ENCODE data around the gene HDAC6. TPM values are rescaled to one million over a fixed set of nuclear protein-coding genes. Genes with fewer than 3 reads are reported as not detected.

HDAC6 gene
- total RNA-seq, 4 donors from 2014 or later = 25.0 to 160 (median 123) TPM

DNA sequence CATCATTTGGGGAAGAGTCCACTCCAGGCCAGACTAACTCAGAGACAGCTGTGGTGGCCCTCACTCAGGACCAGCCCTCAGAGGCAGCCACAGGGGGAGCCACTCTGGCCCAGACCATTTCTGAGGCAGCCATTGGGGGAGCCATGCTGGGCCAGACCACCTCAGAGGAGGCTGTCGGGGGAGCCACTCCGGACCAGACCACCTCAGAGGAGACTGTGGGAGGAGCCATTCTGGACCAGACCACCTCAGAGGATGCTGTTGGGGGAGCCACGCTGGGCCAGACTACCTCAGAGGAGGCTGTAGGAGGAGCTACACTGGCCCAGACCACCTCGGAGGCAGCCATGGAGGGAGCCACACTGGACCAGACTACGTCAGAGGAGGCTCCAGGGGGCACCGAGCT, 21.2 kb downstream of the HDAC6 start:
- intact Hi-C loops (cut with DNase I; ENCODE audit: low total_unique reads) = no loop called here
- H3K36me3 ChIP-seq = no peaks in the 10 kb centered on the region
- H3K9me3 ChIP-seq = no peaks in the 10 kb centered on the region
- no peaks in the 10 kb centered on the region for H3K4me1 ChIP-seq
- no peak overlapping the region for H3K4me3 ChIP-seq
- TF ChIP-seq, protein P1, sequence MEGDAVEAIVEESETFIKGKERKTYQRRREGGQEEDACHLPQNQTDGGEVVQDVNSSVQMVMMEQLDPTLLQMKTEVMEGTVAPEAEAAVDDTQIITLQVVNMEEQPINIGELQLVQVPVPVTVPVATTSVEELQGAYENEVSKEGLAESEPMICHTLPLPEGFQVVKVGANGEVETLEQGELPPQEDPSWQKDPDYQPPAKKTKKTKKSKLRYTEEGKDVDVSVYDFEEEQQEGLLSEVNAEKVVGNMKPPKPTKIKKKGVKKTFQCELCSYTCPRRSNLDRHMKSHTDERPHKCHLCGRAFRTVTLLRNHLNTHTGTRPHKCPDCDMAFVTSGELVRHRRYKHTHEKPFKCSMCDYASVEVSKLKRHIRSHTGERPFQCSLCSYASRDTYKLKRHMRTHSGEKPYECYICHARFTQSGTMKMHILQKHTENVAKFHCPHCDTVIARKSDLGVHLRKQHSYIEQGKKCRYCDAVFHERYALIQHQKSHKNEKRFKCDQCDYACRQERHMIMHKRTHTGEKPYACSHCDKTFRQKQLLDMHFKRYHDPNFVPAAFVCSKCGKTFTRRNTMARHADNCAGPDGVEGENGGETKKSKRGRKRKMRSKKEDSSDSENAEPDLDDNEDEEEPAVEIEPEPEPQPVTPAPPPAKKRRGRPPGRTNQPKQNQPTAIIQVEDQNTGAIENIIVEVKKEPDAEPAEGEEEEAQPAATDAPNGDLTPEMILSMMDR (IDR thresholded peaks at IDR 0.05) = no peak
- no peak for TF ChIP-seq POLR2A (IDR thresholded peaks at IDR 0.05)
- H3K27ac ChIP-seq = no peak overlapping the region
- DNase-seq = no peak
- no peaks in the 10 kb centered on the region for H3K27me3 ChIP-seq

DNA sequence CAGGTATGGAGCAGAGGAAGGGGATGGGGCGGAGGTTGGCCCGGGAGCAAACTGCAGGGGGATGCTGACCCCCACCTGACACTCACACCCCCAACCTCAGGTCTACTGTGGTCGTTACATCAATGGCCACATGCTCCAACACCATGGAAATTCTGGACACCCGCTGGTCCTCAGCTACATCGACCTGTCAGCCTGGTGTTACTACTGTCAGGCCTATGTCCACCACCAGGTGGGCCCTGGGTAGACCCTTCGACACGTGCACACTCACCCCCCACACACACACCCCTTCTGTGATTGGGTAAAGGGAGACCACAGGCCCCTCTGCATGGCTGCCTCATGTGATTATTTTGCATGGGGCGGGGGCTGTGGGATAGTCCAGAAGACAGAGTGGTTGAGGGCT, 22.2 kb downstream of the HDAC6 start:
- intact Hi-C loops (cut with DNase I; ENCODE audit: low total_unique reads) = no loop called here
- H3K4me3 ChIP-seq = no peak overlapping the region
- TF ChIP-seq POLR2A (IDR thresholded peaks at IDR 0.05) = no peak
- TF ChIP-seq, protein P1 (IDR thresholded peaks at IDR 0.05) = no peak
- DNase-seq = no peak
- no peaks in the 10 kb centered on the region for H3K36me3 ChIP-seq
- no peaks in the 10 kb centered on the region for H3K9me3 ChIP-seq
- no peak overlapping the region for H3K27ac ChIP-seq
- H3K4me1 ChIP-seq = no peaks in the 10 kb centered on the region
- H3K27me3 ChIP-seq = no peaks in the 10 kb centered on the region

DNA sequence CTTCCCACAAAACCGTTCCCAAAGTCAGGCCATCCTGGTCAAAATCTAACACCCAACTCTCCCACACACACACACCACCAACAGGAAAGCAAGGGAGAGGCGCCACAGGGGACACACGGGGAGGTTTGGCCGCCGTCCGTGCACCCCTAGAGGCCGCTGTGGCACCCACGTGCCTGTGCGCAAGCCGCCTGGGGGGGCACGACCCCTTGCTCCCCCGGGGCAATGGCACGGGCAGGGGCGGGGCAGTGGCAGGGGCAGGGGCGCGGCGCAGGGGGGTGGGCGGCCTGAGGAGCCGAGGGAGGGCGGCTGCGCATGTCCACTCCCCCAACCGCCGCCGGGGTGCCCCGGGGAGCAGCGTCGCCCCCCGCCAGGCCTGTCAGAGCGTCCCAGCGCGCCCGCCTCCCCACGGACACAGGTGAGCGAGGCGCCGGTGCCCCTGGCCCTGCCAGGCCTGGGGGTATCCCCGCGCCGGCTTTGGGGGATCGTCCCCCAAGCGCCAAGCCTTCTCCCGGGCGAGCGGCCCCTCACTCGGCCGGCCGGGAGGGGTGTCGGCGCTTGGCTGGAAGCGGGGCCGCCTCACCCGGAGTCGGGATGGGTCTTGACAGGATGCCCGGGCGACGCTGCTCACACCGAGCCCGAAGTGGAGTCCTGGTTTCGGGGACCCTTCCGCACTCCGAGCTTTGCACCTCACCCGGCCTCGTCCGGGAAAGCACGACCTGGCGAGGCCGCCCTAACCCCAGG, 24.4 kb downstream of the HDAC6 start, which contains the start of gene ERAS:
Gene ERAS (plus strand): TSS at position 379 of the 741 bp plus-strand sequence. CDS start 2,611 bp downstream, outside the sequence.
- Histone ChIP-seq H3K9me3 (no peaks in the 10 kb centered on the region), H3K27me3 (no peaks in the 10 kb centered on the region), H3K36me3 (no peaks in the 10 kb centered on the region), H3K4me3 (no peak within 1 kb of the TSS), H3K4me1 (no peaks in the 10 kb centered on the region), H3K27ac (no peak within 1 kb of the TSS)
- intact Hi-C loops (cut with DNase I; ENCODE audit: low total_unique reads) = no loop called here
- DNase-seq = no peak
- TF ChIP-seq POLR2A (IDR thresholded peaks at IDR 0.05) = no peak
- TF ChIP-seq, protein P1 (IDR thresholded peaks at IDR 0.05) = no peak

DNA sequence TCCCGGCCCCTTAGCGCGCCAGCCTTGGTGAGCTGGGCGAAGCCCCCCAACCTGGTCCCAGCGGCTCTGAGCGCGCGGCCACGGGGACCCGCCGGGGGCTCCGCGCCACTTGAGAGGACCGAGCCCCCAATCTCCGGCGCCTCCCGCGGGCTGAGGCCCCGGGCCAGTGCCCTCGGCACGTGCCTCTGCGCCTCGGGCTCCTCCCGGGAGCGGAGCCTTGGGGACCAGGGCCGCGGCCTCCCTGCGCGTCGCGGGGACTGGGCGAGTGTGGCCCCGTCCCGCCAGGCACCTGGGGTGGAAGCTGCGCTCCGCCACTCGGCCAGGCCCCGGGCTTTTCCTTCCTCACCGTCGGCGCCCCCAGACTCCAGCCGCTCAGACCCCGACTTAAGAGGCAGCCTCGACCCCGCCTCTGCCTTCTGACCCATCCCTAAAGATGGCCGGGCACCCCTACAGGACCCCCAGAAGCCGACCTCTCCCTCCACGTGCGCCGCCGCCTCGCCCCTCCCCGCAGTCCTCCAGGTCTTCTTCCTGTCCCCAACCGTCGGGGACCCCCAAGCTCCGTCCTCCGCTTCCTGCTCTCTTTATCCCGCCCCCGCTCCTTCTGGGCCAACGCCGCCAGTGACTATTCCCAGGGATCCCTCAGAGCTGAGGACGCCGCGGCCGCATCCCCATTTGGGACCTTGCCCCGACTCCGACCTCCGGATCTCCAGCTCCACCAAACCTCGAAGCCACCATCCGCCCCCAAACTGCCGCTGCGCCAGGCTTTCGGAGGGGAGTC, 25.2 kb downstream of the HDAC6 start:
- no peaks in the 10 kb centered on the region for H3K4me1 ChIP-seq
- H3K27ac ChIP-seq = no peak overlapping the region
- H3K27me3 ChIP-seq = no peaks in the 10 kb centered on the region
- H3K9me3 ChIP-seq = no peaks in the 10 kb centered on the region
- TF ChIP-seq, protein P1 (IDR thresholded peaks at IDR 0.05) = no peak
- TF ChIP-seq POLR2A (IDR thresholded peaks at IDR 0.05) = no peak
- H3K36me3 ChIP-seq = no peaks in the 10 kb centered on the region
- H3K4me3 ChIP-seq = no peak overlapping the region
- intact Hi-C loops (cut with DNase I; ENCODE audit: low total_unique reads) = no loop called here
- no peak for DNase-seq

DNA sequence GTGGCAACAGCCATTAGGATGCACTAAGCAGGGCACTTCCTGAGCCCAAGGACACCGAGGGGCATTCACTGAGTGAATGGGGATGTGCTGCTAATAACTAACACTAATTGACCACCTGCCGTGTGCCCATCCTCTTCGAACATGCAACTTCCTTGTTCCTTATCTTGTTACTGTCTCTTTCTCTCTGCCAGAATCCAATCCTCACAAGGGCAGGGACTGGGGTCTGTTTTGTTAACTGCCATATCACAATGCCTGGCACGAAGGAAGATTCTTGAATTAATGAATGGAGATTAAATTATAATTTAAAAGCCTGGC, 25.7 kb downstream of the HDAC6 start:
- TF ChIP-seq POLR2A (IDR thresholded peaks at IDR 0.05) = no peak
- TF ChIP-seq, protein P1 (IDR thresholded peaks at IDR 0.05) = no peak
- no peak overlapping the region for H3K4me3 ChIP-seq
- H3K27me3 ChIP-seq = no peaks in the 10 kb centered on the region
- no peaks in the 10 kb centered on the region for H3K36me3 ChIP-seq
- H3K27ac ChIP-seq = no peak overlapping the region
- H3K9me3 ChIP-seq = no peaks in the 10 kb centered on the region
- no peaks in the 10 kb centered on the region for H3K4me1 ChIP-seq
- no peak for DNase-seq
- intact Hi-C loops (cut with DNase I; ENCODE audit: low total_unique reads) = no loop called here
